NCI-H510A (cell line): ENCODE data around the gene CIART.
A peak's percentile ranks its signal among the peaks of the same experiment; 100 is the strongest.
"Not testable (repeated sequence)": the region's sequence is repeated elsewhere in the genome, so short reads cannot be mapped to it uniquely, and the experiment has no call there.

Experiments
- DNase-seq: peaks from one replicate; lab custom pipeline; 2025; lab: John Stamatoyannopoulos, UW

CIART gene

GRCh38 chr1:150261367-150261766 is 21.0 kb upstream of the CIART start:
- no peak for DNase-seq

GRCh38 chr1:150262388-150263320 is 19.7 kb upstream of the CIART start:
- DNase-seq: no peak

- DNase-seq: no peak
Measured at GRCh38 chr1:150263549-150263948, 18.8 kb upstream of the CIART start.

- DNase-seq: no peak
Measured at GRCh38 chr1:150267896-150268295, 14.5 kb upstream of the CIART start.

- DNase-seq: no peak
Measured at GRCh38 chr1:150268340-150268704, 14.0 kb upstream of the CIART start.

- DNase-seq: peak; percentile 96
Measured at GRCh38 chr1:150268705-150269403, 13.5 kb upstream of the CIART start, which contains the start of gene APH1A. APH1A (minus strand) TSS chr1:150269016; CDS start chr1:150268810, 206 bp downstream.

GRCh38 chr1:150269451-150269850 is 12.9 kb upstream of the CIART start:
- no peak for DNase-seq

GRCh38 chr1:150271291-150271959 is 10.9 kb upstream of the CIART start:
- no peak for DNase-seq

- DNase-seq: no peak
Measured at GRCh38 chr1:150273311-150273710, 9.0 kb upstream of the CIART start.

- DNase-seq: no peak
Measured at GRCh38 chr1:150280138-150280707, 2.1 kb upstream of the CIART start.

- DNase-seq: no peak
Measured at GRCh38 chr1:150281221-150281757, 1.1 kb upstream of the CIART start.

- DNase-seq: peak; percentile 78
Measured at GRCh38 chr1:150282558-150282958, 204 bp downstream of the CIART start.

- no peak for DNase-seq
Measured at GRCh38 chr1:150283260-150283659, 906 bp downstream of the CIART start.

GRCh38 chr1:150288382-150288781 is 6.0 kb downstream of the CIART start:
- no peak for DNase-seq

- DNase-seq: no peak
Measured at GRCh38 chr1:150288822-150289221, 6.5 kb downstream of the CIART start.

- DNase-seq: peak; percentile 91
Measured at GRCh38 chr1:150293433-150294253, 11.3 kb downstream of the CIART start, which contains the start of gene MRPS21. MRPS21 (plus strand) TSS chr1:150293861; CDS start chr1:150294367, 506 bp downstream.

GRCh38 chr1:150295476-150295875 is 13.1 kb downstream of the CIART start:
- no peak for DNase-seq

- DNase-seq: no peak
Measured at GRCh38 chr1:150299716-150300115, 17.4 kb downstream of the CIART start.

GRCh38 chr1:150302338-150302737 is 20.0 kb downstream of the CIART start:
- DNase-seq: no peak

- DNase-seq: no peak
Measured at GRCh38 chr1:150302902-150303301, 20.5 kb downstream of the CIART start.

GRCh38 chr1:150308585-150308984 is 26.2 kb downstream of the CIART start:
- DNase-seq: not testable (repeated sequence)
